ENCODE measurements around the gene PSMD12. TPM values are rescaled to one million over a fixed set of nuclear protein-coding genes. Genes with fewer than 3 reads are reported as not detected.
"Not testable (repeated sequence)": the region's sequence is repeated elsewhere in the genome, so short reads cannot be mapped to it uniquely, and the experiment has no call there.

Gene PSMD12
- total RNA-seq, 1 donor from 2014 or later, result 48.6 TPM

DNA sequence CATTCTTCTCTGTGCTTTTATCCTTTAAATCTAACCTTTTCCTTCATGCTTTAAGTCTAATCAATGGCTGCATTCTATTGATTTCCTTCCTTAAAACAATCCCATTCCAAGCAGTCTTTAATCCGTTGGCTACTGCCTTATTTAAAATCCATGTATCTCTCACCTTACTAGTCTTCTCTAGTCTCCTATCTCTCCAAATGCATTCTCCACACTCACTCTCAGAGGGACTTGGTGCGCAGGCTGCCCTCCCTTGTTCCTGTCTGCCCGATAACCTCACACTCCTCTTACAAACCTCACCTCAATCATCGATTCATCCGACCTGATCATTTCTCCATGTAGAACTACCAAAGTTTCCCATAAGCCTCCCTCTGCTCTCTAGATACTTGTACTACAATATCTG lies 23.1 kb downstream of the PSMD12 start:
- H3K9me3 Mint-ChIP-seq (ENCODE audit: low read depth), result no peaks in the 10 kb centered on the region
- TF ChIP-seq, protein P1, sequence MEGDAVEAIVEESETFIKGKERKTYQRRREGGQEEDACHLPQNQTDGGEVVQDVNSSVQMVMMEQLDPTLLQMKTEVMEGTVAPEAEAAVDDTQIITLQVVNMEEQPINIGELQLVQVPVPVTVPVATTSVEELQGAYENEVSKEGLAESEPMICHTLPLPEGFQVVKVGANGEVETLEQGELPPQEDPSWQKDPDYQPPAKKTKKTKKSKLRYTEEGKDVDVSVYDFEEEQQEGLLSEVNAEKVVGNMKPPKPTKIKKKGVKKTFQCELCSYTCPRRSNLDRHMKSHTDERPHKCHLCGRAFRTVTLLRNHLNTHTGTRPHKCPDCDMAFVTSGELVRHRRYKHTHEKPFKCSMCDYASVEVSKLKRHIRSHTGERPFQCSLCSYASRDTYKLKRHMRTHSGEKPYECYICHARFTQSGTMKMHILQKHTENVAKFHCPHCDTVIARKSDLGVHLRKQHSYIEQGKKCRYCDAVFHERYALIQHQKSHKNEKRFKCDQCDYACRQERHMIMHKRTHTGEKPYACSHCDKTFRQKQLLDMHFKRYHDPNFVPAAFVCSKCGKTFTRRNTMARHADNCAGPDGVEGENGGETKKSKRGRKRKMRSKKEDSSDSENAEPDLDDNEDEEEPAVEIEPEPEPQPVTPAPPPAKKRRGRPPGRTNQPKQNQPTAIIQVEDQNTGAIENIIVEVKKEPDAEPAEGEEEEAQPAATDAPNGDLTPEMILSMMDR (IDR thresholded peaks at IDR 0.05; ENCODE audit: unreplicated experiment), result no peak
- no peaks in the 10 kb centered on the region for H3K27me3 Mint-ChIP-seq
- no peak overlapping the region for H3K27ac Mint-ChIP-seq
- H3K4me3 Mint-ChIP-seq (ENCODE audit: low read depth), result no peak overlapping the region
- no peak for DNase-seq (ENCODE audit: low spot score, unreplicated experiment)
- peaks cover 32% of the 10 kb centered on the region for H3K36me3 Mint-ChIP-seq (ENCODE audit: insufficient read depth)
- no peaks in the 10 kb centered on the region for H3K4me1 Mint-ChIP-seq (ENCODE audit: low read depth)

DNA sequence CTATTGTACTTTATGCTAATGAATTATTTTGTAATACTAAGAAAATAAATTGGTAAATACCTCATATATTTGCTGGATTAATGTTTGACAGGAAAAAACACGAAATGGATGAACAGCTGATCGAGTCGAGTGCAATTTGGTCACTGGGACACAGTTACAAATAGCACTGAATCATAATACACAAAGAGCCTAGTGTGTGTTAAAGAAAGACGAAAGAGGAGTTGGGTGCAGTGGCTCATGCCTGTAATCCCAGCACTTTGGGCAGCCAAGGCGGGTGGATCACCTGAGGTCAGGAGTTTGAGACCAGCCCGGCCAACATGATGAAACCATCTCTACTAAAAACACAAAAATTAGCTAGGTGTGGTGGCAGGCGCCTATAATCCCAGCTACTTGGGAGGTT lies 28.0 kb downstream of the PSMD12 start:
- not testable (repeated sequence) for H3K27me3 Mint-ChIP-seq; H3K27ac Mint-ChIP-seq; H3K4me1 Mint-ChIP-seq (ENCODE audit: low read depth); H3K9me3 Mint-ChIP-seq (ENCODE audit: low read depth); H3K4me3 Mint-ChIP-seq (ENCODE audit: low read depth); DNase-seq (ENCODE audit: low spot score, unreplicated experiment)
- H3K36me3 Mint-ChIP-seq (ENCODE audit: insufficient read depth), result peaks cover 27% of the 10 kb centered on the region

DNA sequence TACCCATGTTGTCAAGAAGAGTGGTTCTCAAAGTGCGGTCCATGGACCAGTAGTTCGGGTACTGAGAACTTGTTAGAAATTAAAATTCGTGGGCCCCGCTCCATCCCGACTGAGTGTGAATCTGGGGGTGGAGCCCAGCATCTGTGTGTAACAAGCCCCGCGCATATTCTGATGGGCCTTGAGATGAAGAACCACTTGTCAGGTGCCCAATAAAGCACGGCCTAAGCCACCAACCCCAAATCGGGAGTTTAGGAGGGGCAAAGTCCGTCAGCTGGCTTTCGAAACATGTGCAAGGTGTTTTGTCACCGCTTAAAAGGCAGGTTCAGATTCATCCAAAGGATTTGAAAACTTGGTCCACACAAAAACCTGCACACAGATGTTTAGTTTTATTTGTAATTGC lies 29.5 kb downstream of the PSMD12 start:
- Mint-ChIP-seq H3K9me3 (ENCODE audit: low read depth) (no peaks in the 10 kb centered on the region), H3K27me3 (peaks cover 16% of the 10 kb centered on the region), H3K36me3 (ENCODE audit: insufficient read depth) (peaks cover 22% of the 10 kb centered on the region), H3K4me1 (ENCODE audit: low read depth) (peaks cover 9% of the 10 kb centered on the region), H3K27ac (no peak overlapping the region), H3K4me3 (ENCODE audit: low read depth) (no peak overlapping the region)
- TF ChIP-seq, protein P1 (IDR thresholded peaks at IDR 0.05; ENCODE audit: unreplicated experiment), result no peak
- DNase-seq (ENCODE audit: low spot score, unreplicated experiment), result no peak

DNA sequence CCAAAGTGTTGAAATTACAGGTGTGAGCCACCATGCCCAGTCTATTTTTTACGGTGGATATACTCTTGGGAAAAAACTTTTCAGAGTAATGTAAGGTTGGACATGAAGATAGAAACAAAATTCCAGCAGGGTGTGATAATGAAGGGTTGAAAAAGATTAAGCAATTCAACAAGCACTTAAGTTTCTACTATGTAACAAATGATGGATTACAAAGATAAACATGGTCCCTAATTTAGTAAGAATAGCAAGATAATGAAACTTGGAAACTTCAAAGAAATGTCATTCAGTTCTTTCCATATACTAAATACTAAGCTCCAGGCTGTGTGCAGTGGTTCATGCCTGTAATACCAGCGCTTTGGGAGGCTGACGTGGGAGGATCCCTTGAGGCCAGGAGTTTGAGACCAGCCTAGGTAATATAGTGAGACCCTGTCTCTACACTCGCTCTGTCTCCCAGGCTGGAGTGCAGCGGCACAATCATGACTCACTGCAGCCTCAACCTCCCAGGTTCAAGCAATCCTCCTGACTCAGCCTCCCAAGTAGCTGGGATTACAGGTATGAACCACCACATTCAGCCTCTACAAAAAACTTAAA lies 31.0 kb downstream of the PSMD12 start:
- H3K36me3 Mint-ChIP-seq (ENCODE audit: insufficient read depth), result peaks cover 13% of the 10 kb centered on the region
- H3K4me1 Mint-ChIP-seq (ENCODE audit: low read depth), result peaks cover 9% of the 10 kb centered on the region
- TF ChIP-seq, protein P1 (IDR thresholded peaks at IDR 0.05; ENCODE audit: unreplicated experiment), result no peak
- H3K27ac Mint-ChIP-seq, result no peak overlapping the region
- DNase-seq (ENCODE audit: low spot score, unreplicated experiment), result no peak
- no peak overlapping the region for H3K4me3 Mint-ChIP-seq (ENCODE audit: low read depth)
- H3K9me3 Mint-ChIP-seq (ENCODE audit: low read depth), result no peaks in the 10 kb centered on the region
- H3K27me3 Mint-ChIP-seq, result peaks cover 22% of the 10 kb centered on the region

DNA sequence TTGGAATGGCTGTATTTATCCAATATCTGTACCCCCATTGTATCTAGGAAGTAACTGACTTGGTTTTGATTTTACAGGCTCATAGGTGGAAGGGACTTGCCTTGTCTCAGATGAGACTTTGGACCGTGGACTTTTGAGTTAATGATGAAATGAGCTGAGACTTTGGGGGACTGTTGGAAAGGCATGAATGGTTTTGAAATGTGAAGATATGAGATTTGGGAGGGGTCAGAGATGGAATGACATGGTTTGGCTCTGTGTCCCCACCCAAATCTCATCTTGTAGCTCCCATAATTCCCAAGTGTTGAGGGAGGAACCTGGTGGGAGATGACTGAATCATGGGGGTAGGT lies 34.2 kb downstream of the PSMD12 start:
- H3K36me3 Mint-ChIP-seq (ENCODE audit: insufficient read depth); H3K4me3 Mint-ChIP-seq (ENCODE audit: low read depth); H3K27ac Mint-ChIP-seq; H3K4me1 Mint-ChIP-seq (ENCODE audit: low read depth); DNase-seq (ENCODE audit: low spot score, unreplicated experiment): not testable (repeated sequence)
- H3K27me3 Mint-ChIP-seq, result peaks cover 22% of the 10 kb centered on the region
- peaks cover 12% of the 10 kb centered on the region for H3K9me3 Mint-ChIP-seq (ENCODE audit: low read depth)

DNA sequence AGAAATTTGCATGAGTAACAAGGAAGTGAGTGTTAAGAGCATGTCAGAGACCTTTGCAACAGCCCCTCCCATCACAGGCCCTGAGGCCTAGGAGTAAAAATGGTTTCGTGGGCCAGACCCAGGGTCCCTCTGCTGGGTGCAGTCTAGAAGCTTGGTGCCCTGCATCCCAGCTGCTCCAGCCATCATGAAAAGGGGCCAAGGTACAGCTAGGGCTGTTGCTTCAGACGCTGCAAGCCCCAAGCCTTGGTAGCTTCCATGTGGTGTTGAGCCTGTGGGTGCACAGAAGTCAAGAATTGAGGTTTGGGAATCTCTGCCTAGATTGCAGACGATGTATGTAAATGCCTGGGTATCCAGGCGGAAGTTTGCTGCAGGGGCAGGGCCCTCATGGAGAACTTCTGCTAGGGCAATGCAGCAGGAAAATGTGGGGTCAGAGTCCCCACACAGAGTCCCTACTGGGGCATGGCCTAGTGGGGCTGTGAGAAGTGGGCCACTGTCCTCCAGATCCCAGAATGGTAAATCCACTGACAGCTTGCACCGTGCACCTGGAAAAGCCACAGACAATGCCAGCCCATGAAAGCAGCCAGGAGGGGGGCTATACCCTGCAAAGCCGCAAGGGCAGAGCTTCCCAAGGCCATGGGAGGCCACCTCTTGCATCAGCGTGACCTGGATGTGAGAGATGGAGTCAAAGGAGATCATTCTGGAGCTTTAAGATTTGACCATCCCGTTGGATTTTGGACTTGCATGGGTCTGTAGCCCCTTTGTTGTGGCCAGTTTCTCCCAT lies 34.8 kb downstream of the PSMD12 start:
- H3K4me1 Mint-ChIP-seq (ENCODE audit: low read depth); H3K4me3 Mint-ChIP-seq (ENCODE audit: low read depth); H3K27ac Mint-ChIP-seq; H3K36me3 Mint-ChIP-seq (ENCODE audit: insufficient read depth); DNase-seq (ENCODE audit: low spot score, unreplicated experiment): not testable (repeated sequence)
- H3K9me3 Mint-ChIP-seq (ENCODE audit: low read depth), result peaks cover 12% of the 10 kb centered on the region
- H3K27me3 Mint-ChIP-seq, result peaks cover 22% of the 10 kb centered on the region

DNA sequence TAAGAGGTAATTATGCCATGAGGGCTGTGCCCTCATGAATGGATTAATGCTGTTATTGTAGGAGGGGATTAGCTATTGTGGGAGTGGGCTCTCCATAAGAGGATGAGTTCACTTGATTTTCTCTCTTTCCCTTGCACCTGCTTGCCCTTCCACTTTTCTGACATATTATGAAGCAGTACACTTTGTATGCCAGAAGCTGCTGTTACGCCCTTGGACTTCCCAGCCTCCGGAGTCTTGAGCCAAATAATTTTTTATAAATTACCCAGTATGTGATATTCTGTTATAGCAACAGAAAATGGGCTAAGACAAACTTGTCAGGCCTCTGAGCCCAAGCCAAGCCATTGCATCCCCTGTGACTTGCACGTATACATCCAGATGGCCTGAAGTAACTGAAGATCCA lies 38.4 kb downstream of the PSMD12 start:
- peaks cover 12% of the 10 kb centered on the region for H3K9me3 Mint-ChIP-seq (ENCODE audit: low read depth)
- no peak overlapping the region for H3K4me3 Mint-ChIP-seq (ENCODE audit: low read depth)
- H3K4me1 Mint-ChIP-seq (ENCODE audit: low read depth), result no peaks in the 10 kb centered on the region
- TF ChIP-seq, protein P1 (IDR thresholded peaks at IDR 0.05; ENCODE audit: unreplicated experiment), result no peak
- H3K36me3 Mint-ChIP-seq (ENCODE audit: insufficient read depth), result no peaks in the 10 kb centered on the region
- H3K27ac Mint-ChIP-seq, result no peak overlapping the region
- no peak for DNase-seq (ENCODE audit: low spot score, unreplicated experiment)
- H3K27me3 Mint-ChIP-seq, result peaks cover 16% of the 10 kb centered on the region

DNA sequence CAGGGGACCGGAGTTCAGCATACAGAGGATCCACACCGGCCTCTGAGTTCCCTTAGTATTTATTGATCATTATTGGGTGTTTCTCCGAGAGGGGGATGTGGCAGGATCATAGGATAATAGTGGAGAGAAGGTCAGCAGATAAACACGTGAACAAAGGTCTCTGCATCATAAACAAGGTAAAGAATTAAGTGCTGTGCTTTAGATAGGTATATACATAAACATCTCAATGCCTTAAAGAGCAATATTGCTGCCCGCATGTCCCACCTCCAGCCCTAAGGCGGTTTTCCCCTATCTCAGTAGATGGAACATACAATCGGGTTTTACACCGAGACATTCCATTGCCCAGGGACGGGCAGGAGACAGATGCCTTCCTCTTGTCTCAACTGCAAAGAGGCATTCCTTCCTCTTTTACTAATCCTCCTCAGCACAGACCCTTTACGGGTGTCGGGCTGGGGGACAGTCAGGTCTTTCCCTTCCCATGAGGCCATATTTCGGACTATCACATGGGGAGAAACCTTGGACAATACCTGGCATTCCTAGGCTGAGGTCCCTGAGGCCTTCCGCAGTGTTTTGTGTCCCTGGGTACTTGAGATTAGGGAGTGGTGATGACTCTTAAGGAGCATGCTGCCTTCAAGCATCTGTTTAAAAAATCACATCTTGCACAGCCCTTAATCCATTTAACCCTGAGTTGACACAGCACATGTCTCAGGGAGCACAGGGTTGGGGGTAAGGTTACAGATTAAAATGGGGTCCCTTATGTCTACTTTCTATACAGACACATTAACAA lies 39.2 kb downstream of the PSMD12 start:
- H3K27me3 Mint-ChIP-seq; H3K4me1 Mint-ChIP-seq (ENCODE audit: low read depth); H3K4me3 Mint-ChIP-seq (ENCODE audit: low read depth); H3K27ac Mint-ChIP-seq; DNase-seq (ENCODE audit: low spot score, unreplicated experiment); H3K36me3 Mint-ChIP-seq (ENCODE audit: insufficient read depth): not testable (repeated sequence)
- H3K9me3 Mint-ChIP-seq (ENCODE audit: low read depth), result peaks cover 12% of the 10 kb centered on the region
